Measurements from ENCODE around the gene IPCEF1.

Gene IPCEF1

GRCh38 chr6:154292855-154293519 lies 63.6 kb downstream of the IPCEF1 start:
- DNase-seq (ENCODE audit: low read depth) = peak; percentile 31

DNA sequence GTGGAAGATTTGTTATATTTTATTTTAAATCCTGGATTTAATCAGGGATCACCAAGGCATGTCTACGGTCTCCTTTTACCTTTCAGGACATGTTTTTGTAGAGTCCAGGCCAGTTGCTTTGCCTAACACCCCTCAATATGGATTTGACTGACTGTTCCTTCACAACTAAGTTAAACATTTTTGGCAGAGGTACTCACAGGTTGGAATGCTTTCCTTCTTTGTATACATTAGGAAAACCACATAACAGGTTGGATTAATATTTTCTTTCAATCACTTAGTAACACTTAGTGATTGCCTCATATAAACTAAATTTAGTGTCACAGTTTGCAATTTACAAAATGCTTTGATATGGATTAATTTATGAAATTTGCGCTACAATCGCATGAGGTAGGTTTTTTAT lies 64.5 kb downstream of the IPCEF1 start:
- no peak for DNase-seq (ENCODE audit: low read depth)

DNA sequence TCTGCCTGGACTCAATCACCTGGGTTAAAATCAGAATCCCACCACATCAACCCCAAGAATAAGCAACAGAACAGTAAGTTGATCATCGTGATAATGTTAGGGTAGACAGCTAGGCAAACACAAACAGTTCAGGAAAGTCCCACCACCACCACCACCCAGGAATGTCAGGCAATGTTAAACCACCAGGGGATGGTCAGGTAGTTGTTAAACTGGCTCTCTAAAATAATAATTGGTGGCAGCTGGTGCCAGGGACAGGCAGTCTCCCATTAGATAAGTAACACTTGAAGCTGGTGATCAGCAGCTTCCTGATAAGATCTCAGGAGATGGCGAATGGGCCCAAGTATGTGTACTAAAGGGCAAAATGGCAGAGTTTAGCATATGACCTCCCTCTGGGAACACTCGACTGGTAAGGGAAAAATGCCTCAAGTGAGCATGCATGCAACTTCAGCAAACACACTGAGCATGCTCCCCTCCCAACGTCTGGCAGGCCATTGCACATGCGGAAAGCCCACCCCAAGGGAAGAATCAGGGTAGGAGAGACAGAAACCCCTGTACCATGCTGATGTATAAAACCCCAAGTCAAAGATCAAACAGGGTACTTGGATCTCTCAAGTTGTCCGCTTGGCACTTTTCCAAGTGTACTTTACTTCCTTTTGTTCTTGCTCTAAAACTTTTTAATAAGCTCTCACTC lies 66.6 kb downstream of the IPCEF1 start:
- DNase-seq (ENCODE audit: low read depth) = no peak

GRCh38 chr6:154285826-154286225 lies 70.8 kb downstream of the IPCEF1 start:
- DNase-seq (ENCODE audit: low read depth) = no peak

DNA sequence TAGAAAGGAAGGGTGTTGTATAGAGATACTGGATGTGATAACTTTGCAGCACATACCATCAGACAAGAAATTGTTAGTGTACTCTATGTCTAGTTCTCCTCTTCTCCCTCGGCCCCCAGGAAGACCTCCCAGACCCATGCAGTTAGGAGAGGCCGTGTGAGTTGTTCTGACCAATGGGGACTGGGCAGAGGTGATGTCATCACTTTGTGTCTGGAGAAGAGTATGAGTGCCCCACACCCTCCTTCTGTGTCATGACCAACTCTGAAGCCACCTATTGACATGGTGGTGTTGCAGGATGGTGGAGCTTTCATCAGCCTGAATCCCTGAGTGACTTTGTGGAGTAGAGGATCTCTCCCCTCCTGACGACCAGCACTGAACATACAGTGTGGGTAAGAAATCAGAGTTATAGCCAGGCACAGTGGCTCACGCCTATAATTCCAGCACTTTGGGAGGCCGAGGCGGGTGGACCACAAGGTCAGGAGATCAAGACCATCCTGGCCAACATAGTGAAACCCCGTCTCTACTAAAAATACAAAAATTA lies 72.2 kb downstream of the IPCEF1 start:
- DNase-seq (ENCODE audit: low read depth) = no peak

- no peak for DNase-seq (ENCODE audit: low read depth)
These were observed 76.1 kb downstream of the IPCEF1 start for GRCh38 chr6:154280521-154280920.

DNA sequence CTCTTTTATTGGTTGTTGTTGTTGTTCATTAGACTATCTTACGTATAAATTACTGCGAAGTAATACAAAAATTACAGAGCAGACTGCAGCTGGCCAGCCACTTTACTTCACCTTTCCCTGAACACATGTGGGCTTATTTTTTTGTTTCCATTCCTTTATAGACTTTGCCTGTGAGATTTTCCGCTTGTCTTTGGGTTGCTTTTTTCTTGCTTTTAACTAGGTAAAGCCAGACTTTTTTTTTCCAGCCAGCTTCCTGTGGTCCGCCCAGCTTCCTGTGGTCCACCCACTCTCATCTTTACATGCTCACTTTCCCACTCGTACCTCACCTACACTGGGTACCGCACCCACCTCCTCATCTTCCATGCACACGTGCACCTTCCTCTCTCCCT lies 79.0 kb downstream of the IPCEF1 start:
- no peak for DNase-seq (ENCODE audit: low read depth)

GRCh38 chr6:154276810-154277628 lies 79.6 kb downstream of the IPCEF1 start:
- peak; percentile 34 for DNase-seq (ENCODE audit: low read depth)

DNA sequence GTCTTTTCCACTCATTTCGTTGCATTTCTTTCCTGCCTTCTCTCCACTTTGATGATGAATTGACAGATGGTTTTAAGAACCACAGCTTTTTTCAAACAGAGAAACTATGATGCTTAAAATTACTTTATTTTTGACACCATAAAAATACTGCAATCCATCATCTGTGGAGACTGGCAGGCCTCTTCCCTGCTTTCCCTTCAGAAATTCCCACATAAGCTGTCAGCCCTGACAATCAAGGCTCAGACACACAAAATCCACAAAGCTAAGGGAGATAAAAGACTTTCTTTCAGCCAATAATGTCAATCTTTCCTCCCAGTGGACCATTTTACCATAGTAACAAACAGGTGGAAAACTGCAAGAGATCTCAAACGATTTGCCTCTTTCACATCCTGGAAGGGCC lies 82.4 kb downstream of the IPCEF1 start:
- no peak for DNase-seq (ENCODE audit: low read depth)

GRCh38 chr6:154268486-154268885 lies 88.1 kb downstream of the IPCEF1 start:
- DNase-seq (ENCODE audit: low read depth) = no peak

- DNase-seq (ENCODE audit: low read depth) = no peak
These were observed 89.0 kb downstream of the IPCEF1 start for GRCh38 chr6:154267508-154268106.

DNA sequence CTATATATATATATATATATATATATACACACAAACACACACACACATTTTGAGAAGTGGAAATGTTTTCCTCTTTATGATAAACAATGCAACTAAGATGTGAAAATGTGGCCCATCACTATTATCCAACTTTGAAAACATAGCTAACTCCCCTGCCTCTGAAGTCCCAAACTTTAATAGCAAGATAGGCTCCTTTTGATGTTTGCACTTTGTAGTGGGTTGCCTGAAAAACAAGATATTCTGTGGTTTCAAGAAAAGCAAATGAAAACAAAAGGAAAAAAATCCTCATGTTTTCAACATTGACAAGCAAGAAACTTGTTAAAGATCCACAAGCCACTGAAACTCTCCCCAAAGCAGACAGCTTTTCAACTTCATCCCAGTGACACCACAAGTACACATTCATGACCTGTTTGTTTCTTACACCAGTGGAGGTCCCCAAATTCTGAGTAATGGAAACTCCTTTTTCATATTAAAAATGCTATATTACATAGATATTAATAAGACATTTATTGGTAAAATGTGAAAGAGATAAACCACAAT lies 90.0 kb downstream of the IPCEF1 start:
- DNase-seq (ENCODE audit: low read depth) = no peak

- DNase-seq (ENCODE audit: low read depth) = no peak
These were observed 94.8 kb downstream of the IPCEF1 start for GRCh38 chr6:154261688-154262397.

GRCh38 chr6:154258064-154258757 lies 98.4 kb downstream of the IPCEF1 start:
- DNase-seq (ENCODE audit: low read depth) = no peak

GRCh38 chr6:154257067-154257466 lies 99.5 kb downstream of the IPCEF1 start:
- no peak for DNase-seq (ENCODE audit: low read depth)

DNA sequence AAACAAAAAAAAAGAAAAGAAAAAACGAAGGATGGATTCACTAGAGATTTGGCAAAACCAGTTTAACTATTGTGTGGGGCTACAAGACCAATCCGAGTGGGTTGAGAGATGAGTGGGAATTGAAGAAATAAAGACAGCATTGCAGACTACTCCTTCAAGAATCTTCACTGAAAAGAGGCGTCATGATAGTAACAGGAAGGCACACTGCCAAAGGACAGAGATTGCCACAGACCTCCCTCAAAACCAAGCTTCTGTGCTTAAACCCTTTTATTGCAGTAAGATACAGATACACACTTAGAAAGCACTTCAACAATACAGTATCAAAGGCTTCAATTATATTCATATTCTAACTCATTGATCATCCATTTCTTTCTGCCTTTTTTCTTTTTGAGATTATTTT lies 103.9 kb downstream of the IPCEF1 start:
- DNase-seq (ENCODE audit: low read depth) = no peak

DNA sequence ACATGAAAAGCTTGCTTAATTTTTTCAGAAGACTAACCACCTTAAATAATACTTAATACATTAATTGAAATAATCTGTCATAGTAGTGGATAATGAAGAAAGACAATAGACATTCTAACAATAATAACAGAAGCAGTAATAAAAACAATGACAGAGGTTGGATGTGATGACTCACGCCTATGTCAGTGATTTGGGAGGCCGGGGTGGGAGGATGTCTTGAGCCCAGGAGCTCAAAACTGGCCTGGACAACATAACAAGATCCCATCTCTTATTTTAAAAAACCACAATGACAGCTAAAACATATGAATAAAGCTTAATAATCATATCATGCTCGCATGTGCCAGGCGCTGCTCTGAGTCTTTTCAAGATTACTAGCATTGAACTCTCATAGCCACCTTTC lies 105.5 kb downstream of the IPCEF1 start:
- DNase-seq (ENCODE audit: low read depth) = no peak

GRCh38 chr6:154249499-154250298 lies 106.9 kb downstream of the IPCEF1 start:
- no peak for DNase-seq (ENCODE audit: low read depth)

- DNase-seq (ENCODE audit: low read depth) = no peak
These were observed 109.3 kb downstream of the IPCEF1 start for GRCh38 chr6:154247119-154247861.
